Naive thymus-derived CD4-positive, alpha-beta T cell (primary cell): ENCODE results near the gene COPS7A. TPM values are rescaled to one million over a fixed set of nuclear protein-coding genes. Genes with fewer than 3 reads are reported as not detected.
A peak's percentile ranks its signal among the peaks of the same experiment; 100 is the strongest.

Source experiments
- ATAC-seq: fragments of 150-1000 bp; cut with Tn5 transposase; 2 replicates; pipeline ENCODE4 v1.10.0; 2021; ENCODE audit warnings: mild to moderate bottlenecking, moderate library complexity
- CTCF ChIA-PET: fragments of 350-600 bp; sonication (Branson Sonifier 250); formaldehyde crosslinking; loops from one replicate; lab custom pipeline; 2021; ENCODE audit warnings: antibody characterized with exemption; lab: Charles Lee
- POLR2A ChIA-PET: fragments of 350-600 bp; sonication (Branson Sonifier 250); formaldehyde crosslinking; loops from one replicate; lab custom pipeline; 2021; ENCODE audit warnings: antibody characterized with exemption, inconsistent platforms; lab: Charles Lee
- DNase-seq, 9 donors: peaks; one replicate each; pipeline versions ENCODE4 v3.0.0 to v3.0.0-alpha.2; 2020 to 2022; ENCODE audit warnings: mixed read lengths in 1 of 9
- H3K27ac ChIP-seq: one replicate; pipeline ENCODE4 v1.7.0; 2013; ENCODE audit warnings: mild to moderate bottlenecking, low read depth, low read length, moderate library complexity
- H3K27me3 ChIP-seq, 2 donors: one replicate each; pipeline ENCODE4 v1.7.0; 2013; ENCODE audit warnings: low read length in 2 of 2, mild to moderate bottlenecking in 2 of 2, moderate library complexity in 2 of 2; ENCODE audit not compliant: control insufficient read depth in 2 of 2, insufficient read depth in 2 of 2
- H3K36me3 ChIP-seq, 3 experiments: 1 replicate in 2 of 3; 2 replicates in 1 of 3; pipeline ENCODE4 v1.7.0; 2013; ENCODE audit warnings: low read length in 3 of 3, mild to moderate bottlenecking in 3 of 3, moderate library complexity in 1 of 3; ENCODE audit not compliant: insufficient read depth in 3 of 3, control insufficient read depth in 2 of 3
- H3K4me1 ChIP-seq, 2 donors: one replicate each; pipeline ENCODE4 v1.7.0; 2013; ENCODE audit warnings: low read length in 2 of 2, mild to moderate bottlenecking in 2 of 2, moderate library complexity in 1 of 2; ENCODE audit not compliant: control insufficient read depth in 2 of 2, insufficient read depth in 2 of 2
- H3K4me3 ChIP-seq: 2 replicates; pipeline ENCODE4 v1.7.0; 2013; ENCODE audit warnings: mild to moderate bottlenecking, low read length
- H3K9me3 ChIP-seq, 3 experiments: 1 replicate in 2 of 3; 2 replicates in 1 of 3; pipeline ENCODE4 v1.7.0; 2013; ENCODE audit warnings: low read length in 3 of 3; ENCODE audit not compliant: control insufficient read depth in 2 of 3
- H3K27ac Mint-ChIP-seq, 9 donors: one replicate each; pipeline ENCODE4 v1.8.0; 2020 to 2022; ENCODE audit warnings: mixed read lengths in 9 of 9, mild to moderate bottlenecking in 8 of 9, moderate library complexity in 5 of 9, inconsistent platforms in 2 of 9
- H3K27me3 Mint-ChIP-seq, 5 donors: one replicate each; pipeline ENCODE4 v1.8.0; 2021 to 2022; ENCODE audit warnings: mixed read lengths in 5 of 5, mild to moderate bottlenecking in 1 of 5
- H3K36me3 Mint-ChIP-seq, 5 donors: one replicate each; pipeline ENCODE4 v1.8.0; 2020 to 2022; ENCODE audit warnings: mixed read lengths in 5 of 5, mild to moderate bottlenecking in 3 of 5, inconsistent platforms in 1 of 5
- H3K4me1 Mint-ChIP-seq, 7 donors: one replicate each; pipeline ENCODE4 v1.8.0; 2020 to 2022; ENCODE audit warnings: mixed read lengths in 7 of 7, mild to moderate bottlenecking in 3 of 7, inconsistent platforms in 1 of 7
- H3K4me3 Mint-ChIP-seq, 10 donors: one replicate each; pipeline ENCODE4 v1.8.0; 2020 to 2022; ENCODE audit warnings: mild to moderate bottlenecking in 10 of 10, mixed read lengths in 10 of 10, moderate library complexity in 6 of 10, inconsistent platforms in 2 of 10
- H3K9me3 Mint-ChIP-seq, 11 donors: one replicate each; pipeline ENCODE4 v1.8.0; 2020 to 2022; ENCODE audit warnings: mixed read lengths in 11 of 11, mild to moderate bottlenecking in 4 of 11, inconsistent platforms in 1 of 11, moderate library complexity in 1 of 11
- intact Hi-C, 2 donors: fragments of 100-400 bp; cut with micrococcal nuclease; formaldehyde crosslinking; loops; one replicate each; pipeline ENCODE4 v1.15.1; 2023
- polyA plus RNA-seq, 2 donors: library from polyadenylated mRNA; unstranded; fragments of 300-500 nt; fragmentation: Illumina TruSeq; gene quantifications; one replicate each; pipeline ENCODE4 v1.2.3, GENCODE V29; 2021
- total RNA-seq, 6 experiments: library from RNA in 5 of 6; stranded (reverse) in 5 of 6; gene quantifications; 1 replicate in 5 of 6; 2 replicates in 1 of 6; pipeline ENCODE4 v1.2.3 and lab custom pipeline; 2021 to 2026

The COPS7A gene
- total RNA-seq = 10 to 100 TPM; 21.9 to 38.7 (median 30.1) TPM
- 10 to 100 TPM; 43.0 to 48.0 TPM for polyA plus RNA-seq
- total RNA-seq (lab: John Stamatoyannopoulos, UW) = 21.4 reads per million, percentile 52 among the genes with 10 or more reads in this experiment

- H3K27ac ChIP-seq = peak within 1 kb of the TSS; percentile 75
- peaks cover 10 to 11% of the 10 kb centered on the region in 2 donors for H3K4me1 ChIP-seq
Observed at GRCh38 chr12:6723607-6724408, at the start of gene COPS7A. Gene COPS7A (plus strand): TSS chr12:6724046. CDS start chr12:6724657, 611 bp downstream.

GRCh38 chr12:6676962-6677361 lies 46.9 kb upstream of the COPS7A start:
- Mint-ChIP-seq H3K4me1 (peaks cover 0 to 14% (median 5%) of the 10 kb centered on the region in 7 donors), H3K36me3 (peaks cover 8 to 55% (median 29%) of the 10 kb centered on the region in 5 donors), H3K27me3 (no peaks in the 10 kb centered on the region), H3K4me3 (no peak overlapping the region), H3K9me3 (no peaks in the 10 kb centered on the region), H3K27ac (no peak overlapping the region)
- H3K4me3 ChIP-seq = no peak overlapping the region
- ChIA-PET CTCF (interaction anchor here (0.6 kb wide), 1 partner anchor 15 kb away, joined by 4 read pairs; no protein-coding TSS in a partner anchor), POLR2A (no interaction called here)
- intact Hi-C loops = no loop called here
- ATAC-seq (no peak), DNase-seq (no peak)
- no peaks in the 10 kb centered on the region for H3K27me3 ChIP-seq
- H3K36me3 ChIP-seq = peaks cover 17 to 98% (median 53%) of the 10 kb centered on the region in 3 experiments
- no peaks in the 10 kb centered on the region for H3K9me3 ChIP-seq
- no peaks in the 10 kb centered on the region for H3K4me1 ChIP-seq
- H3K27ac ChIP-seq = no peak overlapping the region

More at GRCh38 chr12:6723607-6724408, at the start of gene COPS7A:
- no peaks in the 10 kb centered on the region for H3K9me3 ChIP-seq
- peak within 1 kb of the TSS; percentile 63 for H3K4me3 ChIP-seq
- Mint-ChIP-seq H3K27me3 (no peaks in the 10 kb centered on the region), H3K9me3 (peaks cover 0 to 3% (median 0%) of the 10 kb centered on the region in 11 donors), H3K36me3 (peaks cover 4 to 14% (median 7%) of the 10 kb centered on the region in 5 donors), H3K4me3 (peak within 1 kb of the TSS; percentile 80 to 97 (median 92)), H3K27ac (peak within 1 kb of the TSS; percentile 90 to 98 (median 96)), H3K4me1 (peaks cover 24 to 34% (median 27%) of the 10 kb centered on the region in 7 donors)
- ChIA-PET CTCF (interaction anchor here (0.6 to 3.0 kb wide), 9 partner anchors 24 to 128 kb away, joined by 3 to 11 read pairs (median 3); partner anchors contain the start of genes CDCA3, MLF2, USP5 and ZNF384), POLR2A (interaction anchor here (0.6 to 3.6 kb wide), 36 partner anchors 9 to 454 kb away, joined by 3 to 67 read pairs (median 4); partner anchors contain the start of genes C12orf57, CD27, CD4 and CDCA3)
- no peaks in the 10 kb centered on the region for H3K27me3 ChIP-seq
- H3K36me3 ChIP-seq = peaks cover 3 to 15% (median 6%) of the 10 kb centered on the region in 3 experiments
- ATAC-seq (peak; percentile 93), DNase-seq (peak; percentile 77 to 94 (median 90))
- intact Hi-C loops = loop anchor here (1.0 to 2.0 kb wide), 14 partner anchors 21 to 295 kb away; partner anchors contain the start of genes CHD4 (in 2 of the 2), ING4 (in 2 of the 2), MLF2 (in 2 of the 2) and MRPL51 (in 2 of the 2)

- H3K9me3 Mint-ChIP-seq = no peaks in the 10 kb centered on the region
- peaks cover 0 to 41% (median 4%) of the 10 kb centered on the region in 3 experiments for H3K36me3 ChIP-seq
Observed at GRCh38 chr12:6684609-6685008, 39.2 kb upstream of the COPS7A start.

GRCh38 chr12:6685814-6686213 lies 38.0 kb upstream of the COPS7A start:
- H3K9me3 Mint-ChIP-seq = no peaks in the 10 kb centered on the region
- Histone ChIP-seq H3K4me1 (peaks cover 17 to 19% of the 10 kb centered on the region in 2 donors), H3K9me3 (no peaks in the 10 kb centered on the region), H3K4me3 (no peak overlapping the region), H3K27me3 (no peaks in the 10 kb centered on the region), H3K36me3 (peaks cover 0 to 29% (median 0%) of the 10 kb centered on the region in 3 experiments), H3K27ac (no peak overlapping the region)
- ChIA-PET CTCF (no interaction called here), POLR2A (interaction anchor here (1.1 kb wide), 1 partner anchor 69 kb away, joined by 3 read pairs; no protein-coding TSS in a partner anchor)
- peak overlapping the region in 3 of 9 donors; percentile 12 to 99 (median 70) for H3K27ac Mint-ChIP-seq
- intact Hi-C loops = loop anchor here (5.0 to 10.0 kb wide), 4 partner anchors 106 to 1399 kb away; partner anchors contain the start of genes NECAP1 (in 1 of the 2) and P3H3 (in 1 of the 2)
- peaks cover 37 to 77% (median 60%) of the 10 kb centered on the region in 7 donors for H3K4me1 Mint-ChIP-seq
- ATAC-seq (no peak), DNase-seq (no peak)
- no peaks in the 10 kb centered on the region for H3K27me3 Mint-ChIP-seq
- H3K4me3 Mint-ChIP-seq = peak overlapping the region in 1 of 10 donors; percentile 100
- peaks cover 0 to 35% (median 9%) of the 10 kb centered on the region in 5 donors for H3K36me3 Mint-ChIP-seq

More at GRCh38 chr12:6684609-6685008, 39.2 kb upstream of the COPS7A start:
- peak overlapping the region in 7 of 9 donors; percentile 8 to 88 (median 55) for H3K27ac Mint-ChIP-seq
- H3K4me1 Mint-ChIP-seq = peaks cover 31 to 68% (median 55%) of the 10 kb centered on the region in 7 donors
- intact Hi-C loops = loop anchor here (1.0 to 10.0 kb wide), 6 partner anchors 67 to 1400 kb away; partner anchors contain the start of genes NECAP1 (in 1 of the 2) and P3H3 (in 1 of the 2)
- H3K4me3 ChIP-seq = no peak overlapping the region
- ATAC-seq (no peak), DNase-seq (peak in 7 of 9 donors; percentile 45 to 69 (median 59))
- H3K27me3 ChIP-seq = no peaks in the 10 kb centered on the region
- CTCF ChIA-PET = interaction anchor here (0.9 to 1.3 kb wide), 5 partner anchors 16 to 114 kb away, joined by 3 to 6 read pairs (median 5); no protein-coding TSS in a partner anchor
- peaks cover 9 to 12% of the 10 kb centered on the region in 2 donors for H3K4me1 ChIP-seq
- no peaks in the 10 kb centered on the region for H3K9me3 ChIP-seq
- H3K36me3 Mint-ChIP-seq = peaks cover 0 to 37% (median 11%) of the 10 kb centered on the region in 5 donors
- peak overlapping the region; percentile 6 for H3K27ac ChIP-seq
- H3K27me3 Mint-ChIP-seq = no peaks in the 10 kb centered on the region
- POLR2A ChIA-PET = no interaction called here
- peak overlapping the region in 3 of 10 donors; percentile 20 to 39 (median 35) for H3K4me3 Mint-ChIP-seq

GRCh38 chr12:6688543-6688998 lies 35.3 kb upstream of the COPS7A start:
- DNase-seq = peak in 4 of 9 donors; percentile 36 to 46 (median 42)
- Histone ChIP-seq H3K4me1 (peaks cover 17 to 19% of the 10 kb centered on the region in 2 donors), H3K9me3 (no peaks in the 10 kb centered on the region), H3K36me3 (peaks cover 0 to 12% (median 0%) of the 10 kb centered on the region in 3 experiments), H3K4me3 (peak overlapping the region; percentile 84), H3K27me3 (no peaks in the 10 kb centered on the region), H3K27ac (peak overlapping the region; percentile 91)
- no peaks in the 10 kb centered on the region for H3K9me3 Mint-ChIP-seq
- peak overlapping the region; percentile 85 to 100 (median 96) for H3K4me3 Mint-ChIP-seq
- H3K27me3 Mint-ChIP-seq = no peaks in the 10 kb centered on the region
- intact Hi-C loops = loop anchor here (2.0 to 10.0 kb wide), 8 partner anchors 72 to 1396 kb away; partner anchors contain the start of genes P3H3 (in 2 of the 2), IFFO1 (in 1 of the 2) and NECAP1 (in 1 of the 2)
- CTCF ChIA-PET = interaction anchor here (0.5 to 2.2 kb wide), 10 partner anchors 20 to 135 kb away, joined by 3 to 15 read pairs (median 4); partner anchors contain the start of genes COPS7A and LPAR5
- POLR2A ChIA-PET = interaction anchor here (0.6 to 3.6 kb wide), 31 partner anchors 11 to 270 kb away, joined by 3 to 67 read pairs (median 6); partner anchors contain the start of genes C12orf57, CDCA3, COPS7A and ENO2
- peaks cover 0 to 29% (median 8%) of the 10 kb centered on the region in 5 donors for H3K36me3 Mint-ChIP-seq
- H3K27ac Mint-ChIP-seq = peak overlapping the region; percentile 93 to 99 (median 98)
- no peak for ATAC-seq
- peaks cover 37 to 73% (median 51%) of the 10 kb centered on the region in 7 donors for H3K4me1 Mint-ChIP-seq
